ENCODE results near the gene CSRNP3.

CSRNP3 gene

DNA sequence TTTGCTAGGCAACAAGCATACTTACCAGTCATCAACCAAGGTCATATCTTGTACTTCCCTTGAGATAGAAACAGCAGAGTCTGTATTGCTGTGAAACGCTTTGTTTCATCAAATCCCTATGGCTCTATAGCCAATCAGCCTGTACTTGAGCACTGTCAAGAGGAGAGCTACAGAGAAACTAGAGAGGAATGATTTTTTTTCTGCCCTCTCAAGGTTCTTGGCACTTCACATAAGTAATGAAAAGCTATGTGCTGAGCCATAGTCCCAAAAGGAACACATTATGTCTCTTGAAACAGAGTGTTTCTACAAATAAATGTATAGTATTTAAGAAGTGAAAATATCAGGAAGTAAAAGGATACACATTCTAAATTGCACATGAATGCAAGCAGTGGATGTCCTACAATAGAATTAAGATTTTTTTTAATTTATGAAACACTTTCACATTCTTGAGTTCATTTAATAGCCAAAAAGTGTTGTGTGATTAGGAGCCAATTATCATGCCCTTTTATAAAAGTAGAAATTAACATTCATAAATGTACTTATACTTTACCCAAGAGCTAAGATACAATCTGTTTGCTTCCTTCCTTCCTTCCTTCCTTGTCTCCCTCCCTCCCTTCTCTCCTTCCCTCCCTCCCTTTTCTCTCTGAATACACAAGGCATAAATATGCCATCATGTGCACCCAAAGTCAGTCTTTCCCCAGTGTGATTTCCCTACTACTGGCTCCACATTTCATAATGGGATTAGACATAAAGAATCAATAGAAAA is 131.8 kb downstream of the CSRNP3 start:
- H3K9me3 Mint-ChIP-seq, result no peaks in the 10 kb centered on the region
- H3K36me3 Mint-ChIP-seq (ENCODE audit: low read depth), result no peaks in the 10 kb centered on the region
- no peaks in the 10 kb centered on the region for H3K4me1 Mint-ChIP-seq (ENCODE audit: low read depth)
- DNase-seq, result no peak
- no peak overlapping the region for H3K27ac Mint-ChIP-seq
- no peak overlapping the region for H3K4me3 Mint-ChIP-seq
- H3K27me3 Mint-ChIP-seq, result no peaks in the 10 kb centered on the region

DNA sequence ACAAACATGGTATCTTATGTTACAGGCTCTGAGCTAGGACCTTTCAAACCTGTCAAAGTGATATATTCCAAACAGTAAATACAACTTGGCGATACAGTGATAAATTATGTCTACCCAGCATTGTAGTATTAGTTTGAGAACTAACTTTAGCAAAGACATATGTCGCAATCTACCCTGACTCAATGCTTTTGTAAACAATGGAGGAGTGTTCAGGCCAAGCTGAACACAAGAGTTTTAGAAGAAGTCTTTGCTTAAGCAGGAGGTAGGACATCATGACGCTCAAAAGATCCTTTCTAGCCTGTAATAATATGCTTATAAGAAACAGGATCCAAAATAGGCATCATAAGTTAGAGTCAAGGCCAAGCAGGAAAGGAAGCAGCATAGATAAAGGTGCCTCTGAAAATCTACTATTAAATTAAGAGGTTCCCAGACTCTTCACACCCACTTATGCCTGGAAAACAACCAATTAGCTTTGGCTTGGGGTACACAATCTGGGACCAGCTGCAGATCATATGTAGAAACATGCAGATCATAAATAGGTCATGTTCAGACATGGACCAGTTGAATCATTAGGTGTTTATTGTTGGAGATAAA is 132.5 kb downstream of the CSRNP3 start:
- DNase-seq, result no peak
- no peak overlapping the region for H3K27ac Mint-ChIP-seq
- H3K27me3 Mint-ChIP-seq, result no peaks in the 10 kb centered on the region
- no peak overlapping the region for H3K4me3 Mint-ChIP-seq
- H3K36me3 Mint-ChIP-seq (ENCODE audit: low read depth), result no peaks in the 10 kb centered on the region
- H3K9me3 Mint-ChIP-seq, result no peaks in the 10 kb centered on the region
- no peaks in the 10 kb centered on the region for H3K4me1 Mint-ChIP-seq (ENCODE audit: low read depth)

GRCh38 chr2:165609672-165610071 is 140.2 kb downstream of the CSRNP3 start:
- Mint-ChIP-seq H3K9me3 (no peaks in the 10 kb centered on the region), H3K4me1 (ENCODE audit: low read depth) (peaks cover 8% of the 10 kb centered on the region), H3K27me3 (no peaks in the 10 kb centered on the region), H3K27ac (no peak overlapping the region), H3K36me3 (ENCODE audit: low read depth) (no peaks in the 10 kb centered on the region), H3K4me3 (no peak overlapping the region)
- no peak for DNase-seq

DNA sequence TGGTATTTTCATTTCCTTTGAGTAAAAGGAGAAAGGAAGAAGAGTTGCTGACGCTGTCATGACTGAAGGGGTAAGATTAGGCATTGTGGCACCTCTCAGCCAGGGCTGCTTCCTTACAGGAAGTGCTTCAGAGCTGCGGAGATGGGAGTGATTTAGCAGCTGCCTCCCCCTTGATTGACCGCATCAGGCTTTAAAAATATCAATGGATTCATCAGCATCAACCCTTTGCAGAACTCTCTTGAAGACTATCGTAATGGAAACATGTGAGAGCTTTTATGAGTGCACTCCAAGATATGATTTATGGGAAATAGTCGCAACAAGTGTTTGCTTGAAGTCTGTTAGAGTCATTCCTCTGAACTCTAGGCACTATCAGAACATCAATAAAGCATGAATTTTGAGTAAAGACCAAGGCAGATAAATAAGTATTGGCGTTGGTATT is 141.1 kb downstream of the CSRNP3 start:
- Mint-ChIP-seq H3K4me1 (ENCODE audit: low read depth) (peaks cover 8% of the 10 kb centered on the region), H3K4me3 (no peak overlapping the region), H3K9me3 (no peaks in the 10 kb centered on the region), H3K27me3 (no peaks in the 10 kb centered on the region), H3K27ac (no peak overlapping the region), H3K36me3 (ENCODE audit: low read depth) (no peaks in the 10 kb centered on the region)
- no peak for DNase-seq

- no peaks in the 10 kb centered on the region for H3K36me3 Mint-ChIP-seq (ENCODE audit: low read depth)
- no peaks in the 10 kb centered on the region for H3K27me3 Mint-ChIP-seq
- H3K27ac Mint-ChIP-seq, result no peak overlapping the region
- no peak overlapping the region for H3K4me3 Mint-ChIP-seq
- H3K4me1 Mint-ChIP-seq (ENCODE audit: low read depth), result no peaks in the 10 kb centered on the region
- no peak for DNase-seq
- peaks cover 2% of the 10 kb centered on the region for H3K9me3 Mint-ChIP-seq
Measured at GRCh38 chr2:165617741-165618481, 148.4 kb downstream of the CSRNP3 start.

DNA sequence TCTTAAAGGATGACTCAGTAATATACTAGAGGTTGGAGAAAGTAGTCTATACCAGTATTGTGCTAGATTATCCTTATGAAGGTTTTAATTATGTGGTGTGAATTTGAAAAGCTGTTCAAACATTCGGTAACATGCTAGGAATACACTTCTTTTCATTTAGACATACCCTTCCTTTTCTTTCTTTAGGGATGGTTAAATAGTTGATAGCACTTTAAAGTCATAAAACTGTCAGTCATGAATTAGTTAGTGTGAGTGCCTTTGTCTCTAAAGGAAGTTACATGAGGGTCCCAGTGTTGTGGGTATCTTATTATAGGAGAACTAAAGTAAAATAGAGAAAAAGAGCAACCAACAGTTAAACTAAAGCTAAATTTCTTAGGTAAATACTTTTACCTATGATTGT is 149.3 kb downstream of the CSRNP3 start:
- DNase-seq, result no peak
- Mint-ChIP-seq H3K36me3 (ENCODE audit: low read depth) (no peaks in the 10 kb centered on the region), H3K27me3 (no peaks in the 10 kb centered on the region), H3K9me3 (peaks cover 2% of the 10 kb centered on the region), H3K27ac (no peak overlapping the region), H3K4me3 (no peak overlapping the region), H3K4me1 (ENCODE audit: low read depth) (no peaks in the 10 kb centered on the region)

GRCh38 chr2:165621086-165621560 is 151.6 kb downstream of the CSRNP3 start:
- Mint-ChIP-seq H3K27ac (no peak overlapping the region), H3K4me3 (no peak overlapping the region), H3K9me3 (peaks cover 2% of the 10 kb centered on the region), H3K27me3 (peaks cover 3% of the 10 kb centered on the region), H3K36me3 (ENCODE audit: low read depth) (no peaks in the 10 kb centered on the region), H3K4me1 (ENCODE audit: low read depth) (no peaks in the 10 kb centered on the region)
- DNase-seq, result no peak

- DNase-seq, result no peak
- Mint-ChIP-seq H3K36me3 (ENCODE audit: low read depth) (no peaks in the 10 kb centered on the region), H3K9me3 (no peaks in the 10 kb centered on the region), H3K4me3 (no peak overlapping the region), H3K27ac (no peak overlapping the region), H3K4me1 (ENCODE audit: low read depth) (no peaks in the 10 kb centered on the region), H3K27me3 (peaks cover 3% of the 10 kb centered on the region)
Measured at GRCh38 chr2:165623161-165623560, 153.7 kb downstream of the CSRNP3 start.

DNA sequence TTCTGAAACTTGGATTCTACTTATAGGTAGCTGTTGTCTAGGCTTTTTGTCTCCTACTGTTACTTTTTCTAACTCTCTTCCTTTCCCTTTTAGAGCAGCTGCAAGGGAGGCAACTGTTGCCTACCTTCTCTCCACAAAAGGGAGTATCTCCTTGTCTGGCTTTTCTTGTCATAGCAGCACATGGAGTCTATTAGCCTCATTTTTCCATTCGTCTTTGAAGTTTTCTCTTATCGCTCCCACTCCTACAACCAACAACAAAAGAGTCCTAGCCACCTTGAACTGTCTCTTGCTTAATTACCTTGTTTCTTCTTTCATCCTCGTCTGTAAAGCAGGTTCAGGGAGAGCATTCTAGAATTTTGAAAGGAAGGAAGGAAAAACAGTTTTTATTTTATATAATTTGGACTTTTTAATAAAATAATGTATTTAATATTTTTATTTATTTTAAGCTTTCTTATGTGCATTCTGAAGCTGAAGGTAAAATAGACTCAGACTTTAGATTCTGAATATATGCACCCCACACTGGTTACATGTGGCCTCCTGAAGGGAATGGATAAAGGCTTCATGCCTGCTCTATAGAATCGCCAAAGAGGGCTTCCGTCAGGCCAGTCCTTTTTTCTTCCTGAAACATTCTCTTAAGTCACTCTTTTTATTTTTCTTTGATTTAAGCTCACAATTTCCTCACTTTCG is 154.4 kb downstream of the CSRNP3 start:
- DNase-seq, result no peak
- no peaks in the 10 kb centered on the region for H3K4me1 Mint-ChIP-seq (ENCODE audit: low read depth)
- no peak overlapping the region for H3K27ac Mint-ChIP-seq
- no peaks in the 10 kb centered on the region for H3K36me3 Mint-ChIP-seq (ENCODE audit: low read depth)
- peaks cover 3% of the 10 kb centered on the region for H3K27me3 Mint-ChIP-seq
- H3K9me3 Mint-ChIP-seq, result no peaks in the 10 kb centered on the region
- H3K4me3 Mint-ChIP-seq, result no peak overlapping the region

GRCh38 chr2:165624470-165624800 is 154.9 kb downstream of the CSRNP3 start:
- H3K4me1 Mint-ChIP-seq (ENCODE audit: low read depth), result peaks cover 2% of the 10 kb centered on the region
- H3K27me3 Mint-ChIP-seq, result peaks cover 3% of the 10 kb centered on the region
- H3K36me3 Mint-ChIP-seq (ENCODE audit: low read depth), result no peaks in the 10 kb centered on the region
- no peak for DNase-seq
- H3K4me3 Mint-ChIP-seq, result no peak overlapping the region
- no peak overlapping the region for H3K27ac Mint-ChIP-seq
- H3K9me3 Mint-ChIP-seq, result no peaks in the 10 kb centered on the region

- no peak overlapping the region for H3K4me3 Mint-ChIP-seq
- H3K27me3 Mint-ChIP-seq, result peaks cover 3% of the 10 kb centered on the region
- no peaks in the 10 kb centered on the region for H3K36me3 Mint-ChIP-seq (ENCODE audit: low read depth)
- DNase-seq, result no peak
- peaks cover 12% of the 10 kb centered on the region for H3K4me1 Mint-ChIP-seq (ENCODE audit: low read depth)
- no peak overlapping the region for H3K27ac Mint-ChIP-seq
- H3K9me3 Mint-ChIP-seq, result no peaks in the 10 kb centered on the region
Measured at GRCh38 chr2:165627470-165627869, 158.0 kb downstream of the CSRNP3 start.

DNA sequence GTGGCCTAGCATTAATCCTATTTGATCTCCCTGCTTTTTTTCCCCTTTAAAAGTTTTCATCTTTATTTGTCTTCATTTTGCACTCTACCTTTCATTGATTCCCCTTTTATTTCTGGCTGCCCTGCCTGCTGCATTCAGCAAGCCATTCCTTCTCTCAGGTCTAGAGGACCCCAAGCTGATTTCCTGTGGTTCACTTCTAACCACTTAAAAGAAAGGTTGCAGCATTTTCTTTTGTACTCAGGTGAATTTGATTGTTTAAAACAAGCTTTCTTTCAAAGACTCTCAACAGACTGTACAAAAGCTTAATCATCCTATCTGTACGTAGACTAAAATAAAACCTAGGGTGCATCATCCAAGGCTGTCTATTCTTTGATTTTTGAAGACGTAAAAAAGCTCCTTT is 160.3 kb downstream of the CSRNP3 start:
- Mint-ChIP-seq H3K9me3 (no peaks in the 10 kb centered on the region), H3K27ac (no peak overlapping the region), H3K4me1 (ENCODE audit: low read depth) (peaks cover 12% of the 10 kb centered on the region), H3K27me3 (no peaks in the 10 kb centered on the region), H3K4me3 (no peak overlapping the region), H3K36me3 (ENCODE audit: low read depth) (no peaks in the 10 kb centered on the region)
- no peak for DNase-seq

DNA sequence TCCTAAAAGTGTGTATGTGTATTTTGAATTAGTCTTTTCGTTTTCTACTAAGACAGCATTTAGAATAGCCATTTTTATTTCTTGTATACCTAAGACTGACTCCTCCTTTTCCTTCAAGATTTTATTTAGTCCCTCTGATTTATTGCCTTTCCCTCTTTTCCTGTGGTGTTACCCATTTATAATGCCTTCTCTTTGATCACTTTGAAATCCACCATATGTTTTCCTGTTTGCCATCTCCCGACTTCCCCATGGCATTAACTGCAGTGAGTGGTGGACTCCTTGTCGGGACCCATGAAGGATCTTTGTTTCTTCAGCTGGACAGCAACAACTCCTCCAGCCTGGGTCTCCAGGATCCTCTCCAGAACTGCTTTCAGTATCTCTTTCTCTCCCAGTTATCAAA is 160.7 kb downstream of the CSRNP3 start:
- Mint-ChIP-seq H3K36me3 (ENCODE audit: low read depth) (no peaks in the 10 kb centered on the region), H3K9me3 (no peaks in the 10 kb centered on the region), H3K4me1 (ENCODE audit: low read depth) (peaks cover 12% of the 10 kb centered on the region), H3K27me3 (no peaks in the 10 kb centered on the region), H3K4me3 (no peak overlapping the region), H3K27ac (no peak overlapping the region)
- no peak for DNase-seq

DNA sequence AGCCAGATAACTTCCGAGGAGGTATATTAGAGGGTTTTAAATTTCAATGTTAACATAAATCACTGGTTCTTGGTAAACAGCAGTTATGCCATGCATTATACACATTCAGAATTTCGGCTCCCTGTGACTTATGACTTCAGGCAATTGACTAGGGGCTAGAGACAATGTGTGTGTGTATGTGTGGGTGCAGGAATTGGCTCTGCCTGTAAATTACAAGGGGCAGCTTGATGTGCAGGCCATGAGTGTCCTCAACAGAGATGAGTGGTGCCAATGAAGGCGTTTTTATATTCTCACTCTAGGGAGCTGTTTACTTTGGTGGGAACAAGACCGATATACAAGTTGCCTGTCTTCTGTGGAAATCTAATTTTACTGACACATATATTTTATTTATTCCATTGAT is 161.6 kb downstream of the CSRNP3 start:
- Mint-ChIP-seq H3K4me1 (ENCODE audit: low read depth) (peaks cover 12% of the 10 kb centered on the region), H3K36me3 (ENCODE audit: low read depth) (no peaks in the 10 kb centered on the region), H3K4me3 (no peak overlapping the region), H3K27me3 (no peaks in the 10 kb centered on the region), H3K9me3 (no peaks in the 10 kb centered on the region), H3K27ac (no peak overlapping the region)
- no peak for DNase-seq
